DMS153 (cell line): ENCODE data around the gene MYO10.
A peak's percentile ranks its signal among the peaks of the same experiment; 100 is the strongest.

Source experiments
- DNase-seq: peaks from one replicate; lab custom pipeline; 2025; lab: John Stamatoyannopoulos, UW

The MYO10 gene

GRCh38 chr5:16943846-16944678 lies 8.0 kb upstream of the MYO10 start:
- DNase-seq = no peak

- no peak for DNase-seq
Measured at GRCh38 chr5:16937503-16938161, 1.5 kb upstream of the MYO10 start.

GRCh38 chr5:16936989-16937438 lies 926 bp upstream of the MYO10 start:
- peak; percentile 65 for DNase-seq

- peak; percentile 68 for DNase-seq
Measured at GRCh38 chr5:16935231-16936149, 598 bp downstream of the MYO10 start.

- DNase-seq = no peak
Measured at GRCh38 chr5:16934677-16935153, 1.4 kb downstream of the MYO10 start.

GRCh38 chr5:16934123-16934522 lies 2.0 kb downstream of the MYO10 start:
- no peak for DNase-seq

GRCh38 chr5:16933337-16933736 lies 2.8 kb downstream of the MYO10 start:
- DNase-seq = no peak

GRCh38 chr5:16932401-16932800 lies 3.7 kb downstream of the MYO10 start:
- DNase-seq = no peak

- peak; percentile 97 for DNase-seq
Measured at GRCh38 chr5:16931334-16932110, 4.6 kb downstream of the MYO10 start.

- no peak for DNase-seq
Measured at GRCh38 chr5:16930496-16930895, 5.6 kb downstream of the MYO10 start.

GRCh38 chr5:16929831-16930230 lies 6.3 kb downstream of the MYO10 start:
- no peak for DNase-seq

- no peak for DNase-seq
Measured at GRCh38 chr5:16929347-16929746, 6.7 kb downstream of the MYO10 start.

GRCh38 chr5:16927613-16928012 lies 8.5 kb downstream of the MYO10 start:
- no peak for DNase-seq

- DNase-seq = no peak
Measured at GRCh38 chr5:16926417-16926816, 9.7 kb downstream of the MYO10 start.

- DNase-seq = no peak
Measured at GRCh38 chr5:16924206-16924605, 11.9 kb downstream of the MYO10 start.

- DNase-seq = no peak
Measured at GRCh38 chr5:16922430-16922829, 13.7 kb downstream of the MYO10 start.

GRCh38 chr5:16921211-16921610 lies 14.9 kb downstream of the MYO10 start:
- no peak for DNase-seq

GRCh38 chr5:16920109-16920816 lies 15.8 kb downstream of the MYO10 start:
- DNase-seq = no peak

- no peak for DNase-seq
Measured at GRCh38 chr5:16918891-16919671, 17.0 kb downstream of the MYO10 start.

- DNase-seq = no peak
Measured at GRCh38 chr5:16918156-16918555, 17.9 kb downstream of the MYO10 start.
